ENCODE measurements around the gene MAP4K4. TPM values are rescaled to one million over a fixed set of nuclear protein-coding genes. Genes with fewer than 3 reads are reported as not detected.

Gene MAP4K4
- total RNA-seq, 1 donor from 2014 or later, result 68.4 TPM

DNA sequence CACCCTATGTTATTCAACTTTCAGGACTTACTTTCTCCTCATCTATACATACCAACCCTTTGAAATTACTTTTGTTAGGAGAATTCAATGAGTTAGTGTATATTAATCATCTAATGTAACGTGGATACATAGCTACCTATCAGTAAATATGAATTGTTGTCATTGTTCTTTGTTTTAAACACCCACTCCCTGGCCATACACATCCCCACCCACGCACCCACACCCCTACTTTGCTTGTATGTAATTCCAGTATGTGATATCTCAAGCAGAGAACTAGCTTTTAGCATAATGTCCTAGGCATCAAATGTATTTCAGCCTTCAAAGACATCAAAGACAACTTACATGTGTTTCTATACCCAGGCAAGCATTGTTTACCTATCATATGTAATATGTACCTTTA lies 129.2 kb downstream of the MAP4K4 start:
- H3K4me1 ChIP-seq, result peaks cover 58% of the 10 kb centered on the region
- no peak for DNase-seq
- intact Hi-C loops (cut with DNase I), result no loop called here

DNA sequence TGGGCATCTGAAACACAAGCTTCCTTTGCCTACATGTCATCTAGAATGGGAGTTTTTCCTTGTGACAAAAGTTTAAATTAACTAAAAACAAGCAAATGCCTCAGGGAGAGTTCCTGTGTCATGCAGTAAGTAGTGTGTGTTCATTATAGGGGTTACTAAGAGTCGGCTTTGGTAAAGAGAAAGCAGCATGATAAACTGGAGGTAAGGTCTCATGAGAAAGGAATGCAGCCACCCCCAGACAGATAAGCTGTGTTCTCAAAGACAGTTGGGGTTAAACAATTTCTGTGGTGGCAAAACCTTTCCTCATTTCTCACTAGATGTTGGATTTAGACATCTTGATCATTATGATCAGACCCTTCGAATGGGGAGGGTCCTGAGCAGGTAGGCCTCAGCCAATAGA lies 129.7 kb downstream of the MAP4K4 start:
- H3K27ac ChIP-seq, result no peak overlapping the region
- intact Hi-C loops (cut with DNase I), result no loop called here

More for the DNA sequence above, 129.2 kb downstream of the MAP4K4 start:
- no peak for ATAC-seq
- no peak overlapping the region for H3K27ac ChIP-seq
- no peak for TF ChIP-seq CTCF (IDR thresholded peaks at IDR 0.05)
- no peaks in the 10 kb centered on the region for H3K27me3 ChIP-seq (ENCODE audit: low read depth)
- H3K4me3 ChIP-seq, result no peak overlapping the region
- H3K36me3 ChIP-seq, result peaks cover 20% of the 10 kb centered on the region
- H3K9me3 ChIP-seq, result no peaks in the 10 kb centered on the region

DNA sequence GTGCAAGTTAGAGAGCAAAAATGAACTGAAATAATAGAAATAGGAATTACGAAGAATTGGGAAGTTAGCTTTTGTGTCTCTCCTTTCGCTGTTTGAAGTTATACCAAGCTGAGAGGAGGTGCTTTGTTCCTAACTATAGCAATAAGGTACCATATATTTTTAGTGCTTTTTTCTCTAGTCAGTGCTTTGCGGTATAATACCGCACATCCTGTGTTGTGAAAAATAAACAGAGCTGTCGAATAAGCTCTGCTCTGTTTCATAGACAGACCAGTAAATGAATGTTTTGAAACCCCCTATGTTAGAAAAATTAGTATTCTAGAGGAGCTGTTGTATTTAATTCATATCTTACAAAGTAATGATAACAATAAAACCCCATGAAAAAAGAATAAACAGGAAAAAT lies 130.8 kb downstream of the MAP4K4 start:
- intact Hi-C loops (cut with DNase I), result no loop called here

More for the DNA sequence above, 129.7 kb downstream of the MAP4K4 start:
- Histone ChIP-seq H3K9me3 (no peaks in the 10 kb centered on the region), H3K4me3 (no peak overlapping the region), H3K4me1 (peaks cover 61% of the 10 kb centered on the region), H3K27me3 (ENCODE audit: low read depth) (no peaks in the 10 kb centered on the region), H3K36me3 (peaks cover 25% of the 10 kb centered on the region)
- DNase-seq (no peak), ATAC-seq (no peak)
- no peak for TF ChIP-seq CTCF (IDR thresholded peaks at IDR 0.05)

GRCh38 chr2:101828673-101829334 lies 131.3 kb downstream of the MAP4K4 start:
- H3K9me3 ChIP-seq, result no peaks in the 10 kb centered on the region
- DNase-seq, result no peak
- H3K36me3 ChIP-seq, result peaks cover 40% of the 10 kb centered on the region
- ATAC-seq, result no peak
- H3K27ac ChIP-seq, result no peak overlapping the region
- peaks cover 50% of the 10 kb centered on the region for H3K4me1 ChIP-seq
- H3K4me3 ChIP-seq, result no peak overlapping the region
- no peak for TF ChIP-seq CTCF (IDR thresholded peaks at IDR 0.05)
- H3K27me3 ChIP-seq (ENCODE audit: low read depth), result no peaks in the 10 kb centered on the region
- intact Hi-C loops (cut with DNase I), result no loop called here

More for the DNA sequence above, 130.8 kb downstream of the MAP4K4 start:
- Histone ChIP-seq H3K27me3 (ENCODE audit: low read depth) (no peaks in the 10 kb centered on the region), H3K9me3 (no peaks in the 10 kb centered on the region), H3K4me3 (no peak overlapping the region), H3K36me3 (peaks cover 35% of the 10 kb centered on the region), H3K27ac (no peak overlapping the region), H3K4me1 (peaks cover 53% of the 10 kb centered on the region)
- TF ChIP-seq CTCF (IDR thresholded peaks at IDR 0.05), result no peak
- DNase-seq (no peak), ATAC-seq (no peak)

DNA sequence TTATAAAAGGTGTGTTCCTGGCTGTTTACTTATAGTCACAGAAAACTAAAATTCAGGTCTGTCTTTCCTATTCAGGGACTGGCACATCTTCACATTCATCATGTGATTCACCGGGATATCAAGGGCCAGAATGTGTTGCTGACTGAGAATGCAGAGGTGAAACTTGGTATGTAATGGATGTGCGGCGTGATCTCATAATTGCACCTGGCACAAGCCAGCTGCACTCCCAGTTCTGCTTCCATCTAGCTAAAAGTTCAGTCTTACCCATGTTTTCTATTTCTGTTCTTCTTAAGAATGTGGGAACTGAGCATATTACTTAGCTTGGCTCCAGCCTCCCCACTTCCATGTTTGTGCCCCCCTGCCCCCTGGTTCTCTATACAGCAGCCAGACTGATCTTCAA lies 131.9 kb downstream of the MAP4K4 start:
- intact Hi-C loops (cut with DNase I), result no loop called here
- H3K4me1 ChIP-seq, result peaks cover 50% of the 10 kb centered on the region
- no peak for TF ChIP-seq CTCF (IDR thresholded peaks at IDR 0.05)
- peaks cover 43% of the 10 kb centered on the region for H3K36me3 ChIP-seq
- H3K27ac ChIP-seq, result no peak overlapping the region
- no peak for DNase-seq
- no peaks in the 10 kb centered on the region for H3K27me3 ChIP-seq (ENCODE audit: low read depth)
- ATAC-seq, result no peak
- H3K9me3 ChIP-seq, result no peaks in the 10 kb centered on the region
- no peak overlapping the region for H3K4me3 ChIP-seq

All from lower lobe of right lung (tissue), 2 donors.